ENCODE data around the gene ATG16L1. TPM values are rescaled to one million over a fixed set of nuclear protein-coding genes. Genes with fewer than 3 reads are reported as not detected.

The ATG16L1 gene
- total and polyA plus RNA-seq, 9 donors = 12.8 to 19.0 (median 15.7) TPM

GRCh38 chr2:233265899-233266431 is 14.5 kb downstream of the ATG16L1 start:
- peaks cover 65% of the 10 kb centered on the region for H3K36me3 ChIP-seq (ENCODE audit: control insufficient read depth, insufficient read depth, low read length)
- DNase-seq = no peak
- WGBS (ENCODE audit: insufficient coverage) = 90% methylated on average over 8 of the region's 10 CpGs
- H3K27me3 ChIP-seq (ENCODE audit: control insufficient read depth, insufficient read depth, low read length) = no peaks in the 10 kb centered on the region
- H3K27ac ChIP-seq (ENCODE audit: low read length) = no peak overlapping the region
- no peaks in the 10 kb centered on the region for H3K4me1 ChIP-seq (ENCODE audit: control insufficient read depth, insufficient read depth, low read length)
- H3K4me3 ChIP-seq (ENCODE audit: low read length) = no peak overlapping the region
- H3K9me3 ChIP-seq (replicated peaks; ENCODE audit: control insufficient read depth, low read depth, low read length) = no peaks in the 10 kb centered on the region

- Histone ChIP-seq H3K9me3 (replicated peaks; ENCODE audit: control insufficient read depth, low read depth, low read length) (no peaks in the 10 kb centered on the region), H3K27ac (ENCODE audit: low read length) (no peak overlapping the region), H3K27me3 (ENCODE audit: control insufficient read depth, insufficient read depth, low read length) (no peaks in the 10 kb centered on the region), H3K4me3 (ENCODE audit: low read length) (no peak overlapping the region), H3K36me3 (ENCODE audit: control insufficient read depth, insufficient read depth, low read length) (peaks cover 64% of the 10 kb centered on the region), H3K4me1 (ENCODE audit: control insufficient read depth, insufficient read depth, low read length) (no peaks in the 10 kb centered on the region)
- DNase-seq = no peak
- WGBS (ENCODE audit: insufficient coverage) = no CpG with 5 or more reads among the region's 4 CpGs
These were observed 15.0 kb downstream of the ATG16L1 start for GRCh38 chr2:233266481-233266880.

- no peaks in the 10 kb centered on the region for H3K4me1 ChIP-seq (ENCODE audit: control insufficient read depth, insufficient read depth, low read length)
- H3K27ac ChIP-seq (ENCODE audit: low read length) = no peak overlapping the region
- H3K36me3 ChIP-seq (ENCODE audit: control insufficient read depth, insufficient read depth, low read length) = peaks cover 58% of the 10 kb centered on the region
- H3K27me3 ChIP-seq (ENCODE audit: control insufficient read depth, insufficient read depth, low read length) = no peaks in the 10 kb centered on the region
- no peak overlapping the region for H3K4me3 ChIP-seq (ENCODE audit: low read length)
- WGBS (ENCODE audit: insufficient coverage) = 97% methylated on average over 4 of the region's 6 CpGs
- H3K9me3 ChIP-seq (replicated peaks; ENCODE audit: control insufficient read depth, low read depth, low read length) = no peaks in the 10 kb centered on the region
- no peak for DNase-seq
These were observed 16.2 kb downstream of the ATG16L1 start for GRCh38 chr2:233267516-233268245.

- WGBS (ENCODE audit: insufficient coverage) = no CpG with 5 or more reads among the region's 5 CpGs
These were observed 18.9 kb downstream of the ATG16L1 start for GRCh38 chr2:233270366-233270765.

GRCh38 chr2:233270951-233271350 is 19.5 kb downstream of the ATG16L1 start:
- Histone ChIP-seq H3K36me3 (ENCODE audit: control insufficient read depth, insufficient read depth, low read length) (peaks cover 64% of the 10 kb centered on the region), H3K27ac (ENCODE audit: low read length) (no peak overlapping the region)
- 92% methylated on average over 2 of the region's 4 CpGs for WGBS (ENCODE audit: insufficient coverage)

More at GRCh38 chr2:233270366-233270765, 18.9 kb downstream of the ATG16L1 start:
- no peaks in the 10 kb centered on the region for H3K27me3 ChIP-seq (ENCODE audit: control insufficient read depth, insufficient read depth, low read length)
- no peaks in the 10 kb centered on the region for H3K4me1 ChIP-seq (ENCODE audit: control insufficient read depth, insufficient read depth, low read length)
- H3K36me3 ChIP-seq (ENCODE audit: control insufficient read depth, insufficient read depth, low read length) = peaks cover 61% of the 10 kb centered on the region
- no peak overlapping the region for H3K4me3 ChIP-seq (ENCODE audit: low read length)
- no peak overlapping the region for H3K27ac ChIP-seq (ENCODE audit: low read length)
- no peak for DNase-seq
- H3K9me3 ChIP-seq (replicated peaks; ENCODE audit: control insufficient read depth, low read depth, low read length) = no peaks in the 10 kb centered on the region

GRCh38 chr2:233271693-233272092 is 20.2 kb downstream of the ATG16L1 start:
- Histone ChIP-seq H3K27ac (ENCODE audit: low read length) (no peak overlapping the region), H3K4me3 (ENCODE audit: low read length) (no peak overlapping the region), H3K4me1 (ENCODE audit: control insufficient read depth, insufficient read depth, low read length) (no peaks in the 10 kb centered on the region), H3K9me3 (replicated peaks; ENCODE audit: control insufficient read depth, low read depth, low read length) (no peaks in the 10 kb centered on the region), H3K27me3 (ENCODE audit: control insufficient read depth, insufficient read depth, low read length) (no peaks in the 10 kb centered on the region), H3K36me3 (ENCODE audit: control insufficient read depth, insufficient read depth, low read length) (peaks cover 67% of the 10 kb centered on the region)
- no peak for DNase-seq
- WGBS (ENCODE audit: insufficient coverage) = no CpG with 5 or more reads among the region's 2 CpGs

More at GRCh38 chr2:233270951-233271350, 19.5 kb downstream of the ATG16L1 start:
- Histone ChIP-seq H3K9me3 (replicated peaks; ENCODE audit: control insufficient read depth, low read depth, low read length) (no peaks in the 10 kb centered on the region), H3K4me3 (ENCODE audit: low read length) (no peak overlapping the region), H3K27me3 (ENCODE audit: control insufficient read depth, insufficient read depth, low read length) (no peaks in the 10 kb centered on the region), H3K4me1 (ENCODE audit: control insufficient read depth, insufficient read depth, low read length) (no peaks in the 10 kb centered on the region)
- no peak for DNase-seq

- Histone ChIP-seq H3K4me1 (ENCODE audit: control insufficient read depth, insufficient read depth, low read length) (no peaks in the 10 kb centered on the region), H3K36me3 (ENCODE audit: control insufficient read depth, insufficient read depth, low read length) (peaks cover 65% of the 10 kb centered on the region), H3K4me3 (ENCODE audit: low read length) (no peak overlapping the region), H3K27me3 (ENCODE audit: control insufficient read depth, insufficient read depth, low read length) (no peaks in the 10 kb centered on the region), H3K9me3 (replicated peaks; ENCODE audit: control insufficient read depth, low read depth, low read length) (no peaks in the 10 kb centered on the region), H3K27ac (ENCODE audit: low read length) (no peak overlapping the region)
- WGBS (ENCODE audit: insufficient coverage) = 83% methylated on average over 1 of the region's 6 CpGs
- DNase-seq = no peak
These were observed 21.6 kb downstream of the ATG16L1 start for GRCh38 chr2:233273120-233273519.

- Histone ChIP-seq H3K27ac (ENCODE audit: low read length) (no peak overlapping the region), H3K4me1 (ENCODE audit: control insufficient read depth, insufficient read depth, low read length) (no peaks in the 10 kb centered on the region), H3K27me3 (ENCODE audit: control insufficient read depth, insufficient read depth, low read length) (no peaks in the 10 kb centered on the region), H3K36me3 (ENCODE audit: control insufficient read depth, insufficient read depth, low read length) (peaks cover 69% of the 10 kb centered on the region), H3K4me3 (ENCODE audit: low read length) (no peak overlapping the region), H3K9me3 (replicated peaks; ENCODE audit: control insufficient read depth, low read depth, low read length) (no peaks in the 10 kb centered on the region)
- DNase-seq = no peak
- 95% methylated on average over 4 of the region's 4 CpGs for WGBS (ENCODE audit: insufficient coverage)
These were observed 23.8 kb downstream of the ATG16L1 start for GRCh38 chr2:233275223-233275622.

- Histone ChIP-seq H3K27ac (ENCODE audit: low read length) (no peak overlapping the region), H3K4me3 (ENCODE audit: low read length) (no peak overlapping the region), H3K27me3 (ENCODE audit: control insufficient read depth, insufficient read depth, low read length) (no peaks in the 10 kb centered on the region), H3K9me3 (replicated peaks; ENCODE audit: control insufficient read depth, low read depth, low read length) (no peaks in the 10 kb centered on the region), H3K36me3 (ENCODE audit: control insufficient read depth, insufficient read depth, low read length) (peaks cover 76% of the 10 kb centered on the region), H3K4me1 (ENCODE audit: control insufficient read depth, insufficient read depth, low read length) (no peaks in the 10 kb centered on the region)
- no CpG with 5 or more reads among the region's 2 CpGs for WGBS (ENCODE audit: insufficient coverage)
- no peak for DNase-seq
These were observed 27.4 kb downstream of the ATG16L1 start for GRCh38 chr2:233278921-233279320.

- Histone ChIP-seq H3K9me3 (replicated peaks; ENCODE audit: control insufficient read depth, low read depth, low read length) (no peaks in the 10 kb centered on the region), H3K4me1 (ENCODE audit: control insufficient read depth, insufficient read depth, low read length) (no peaks in the 10 kb centered on the region), H3K4me3 (ENCODE audit: low read length) (no peak overlapping the region), H3K27me3 (ENCODE audit: control insufficient read depth, insufficient read depth, low read length) (no peaks in the 10 kb centered on the region), H3K36me3 (ENCODE audit: control insufficient read depth, insufficient read depth, low read length) (peaks cover 70% of the 10 kb centered on the region), H3K27ac (ENCODE audit: low read length) (no peak overlapping the region)
- no peak for DNase-seq
- 92% methylated on average over 2 of the region's 4 CpGs for WGBS (ENCODE audit: insufficient coverage)
These were observed 28.7 kb downstream of the ATG16L1 start for GRCh38 chr2:233280114-233280693.
